HL-60 (cell line): ENCODE results near the gene RPL36.

Source experiments
- GABPA ChIP-seq: IDR thresholded peaks from 2 replicates; pipeline ENCODE4 v1.6.1; 2012; ENCODE audit warnings: low read depth
- POLR2AphosphoS5 ChIP-seq: IDR thresholded peaks from 2 replicates; pipeline ENCODE4 v1.6.1; 2012; ENCODE audit warnings: low read depth
- TF ChIP-seq, protein P1 (sequence below): IDR thresholded peaks from 2 replicates; pipeline ENCODE4 v1.6.1; 2012; ENCODE audit warnings: low read depth; ENCODE audit not compliant: insufficient replicate concordance

DNA sequence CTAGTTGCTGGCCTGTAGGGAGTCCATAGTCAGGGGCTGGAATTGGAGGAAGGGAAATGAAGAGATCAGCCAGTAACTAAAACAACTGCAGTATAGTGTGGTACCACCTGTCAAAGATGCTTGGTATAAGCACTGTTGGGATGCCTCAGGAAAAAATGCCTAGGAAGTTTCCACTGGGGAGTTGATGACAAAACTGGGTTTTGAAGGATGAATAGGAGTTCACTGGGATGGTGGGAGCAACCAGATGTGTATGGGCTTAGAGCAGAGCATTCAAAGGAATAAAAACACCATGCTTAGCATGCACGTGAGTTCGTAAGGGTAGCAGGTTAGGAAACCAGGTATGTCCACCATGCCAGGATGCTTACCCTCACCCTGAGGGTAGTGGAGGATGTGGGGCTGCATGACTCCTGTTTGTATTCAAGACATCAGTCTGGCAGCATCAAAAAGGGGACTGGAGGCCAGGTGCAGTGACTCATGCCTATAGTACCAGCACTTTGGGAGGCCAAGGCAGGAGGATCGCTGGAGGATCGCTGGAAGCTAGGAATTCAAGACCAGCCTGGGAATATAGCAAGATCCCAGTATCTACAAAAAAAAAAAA lies 37.5 kb downstream of the RPL36 start:
- TF ChIP-seq GABPA (no peak), POLR2AphosphoS5 (no peak)
- TF ChIP-seq, protein P1, sequence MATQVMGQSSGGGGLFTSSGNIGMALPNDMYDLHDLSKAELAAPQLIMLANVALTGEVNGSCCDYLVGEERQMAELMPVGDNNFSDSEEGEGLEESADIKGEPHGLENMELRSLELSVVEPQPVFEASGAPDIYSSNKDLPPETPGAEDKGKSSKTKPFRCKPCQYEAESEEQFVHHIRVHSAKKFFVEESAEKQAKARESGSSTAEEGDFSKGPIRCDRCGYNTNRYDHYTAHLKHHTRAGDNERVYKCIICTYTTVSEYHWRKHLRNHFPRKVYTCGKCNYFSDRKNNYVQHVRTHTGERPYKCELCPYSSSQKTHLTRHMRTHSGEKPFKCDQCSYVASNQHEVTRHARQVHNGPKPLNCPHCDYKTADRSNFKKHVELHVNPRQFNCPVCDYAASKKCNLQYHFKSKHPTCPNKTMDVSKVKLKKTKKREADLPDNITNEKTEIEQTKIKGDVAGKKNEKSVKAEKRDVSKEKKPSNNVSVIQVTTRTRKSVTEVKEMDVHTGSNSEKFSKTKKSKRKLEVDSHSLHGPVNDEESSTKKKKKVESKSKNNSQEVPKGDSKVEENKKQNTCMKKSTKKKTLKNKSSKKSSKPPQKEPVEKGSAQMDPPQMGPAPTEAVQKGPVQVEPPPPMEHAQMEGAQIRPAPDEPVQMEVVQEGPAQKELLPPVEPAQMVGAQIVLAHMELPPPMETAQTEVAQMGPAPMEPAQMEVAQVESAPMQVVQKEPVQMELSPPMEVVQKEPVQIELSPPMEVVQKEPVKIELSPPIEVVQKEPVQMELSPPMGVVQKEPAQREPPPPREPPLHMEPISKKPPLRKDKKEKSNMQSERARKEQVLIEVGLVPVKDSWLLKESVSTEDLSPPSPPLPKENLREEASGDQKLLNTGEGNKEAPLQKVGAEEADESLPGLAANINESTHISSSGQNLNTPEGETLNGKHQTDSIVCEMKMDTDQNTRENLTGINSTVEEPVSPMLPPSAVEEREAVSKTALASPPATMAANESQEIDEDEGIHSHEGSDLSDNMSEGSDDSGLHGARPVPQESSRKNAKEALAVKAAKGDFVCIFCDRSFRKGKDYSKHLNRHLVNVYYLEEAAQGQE = no peak
